LNCAP (cell line): ENCODE results near the gene WASF2.

Source experiments
- TF ChIP-seq, protein P1 (sequence below): fragments of 450-650 bp; IDR thresholded peaks from 2 replicates; pipeline ENCODE4 v1.5.1; 2017; ENCODE audit warnings: mild to moderate bottlenecking

WASF2 gene

DNA sequence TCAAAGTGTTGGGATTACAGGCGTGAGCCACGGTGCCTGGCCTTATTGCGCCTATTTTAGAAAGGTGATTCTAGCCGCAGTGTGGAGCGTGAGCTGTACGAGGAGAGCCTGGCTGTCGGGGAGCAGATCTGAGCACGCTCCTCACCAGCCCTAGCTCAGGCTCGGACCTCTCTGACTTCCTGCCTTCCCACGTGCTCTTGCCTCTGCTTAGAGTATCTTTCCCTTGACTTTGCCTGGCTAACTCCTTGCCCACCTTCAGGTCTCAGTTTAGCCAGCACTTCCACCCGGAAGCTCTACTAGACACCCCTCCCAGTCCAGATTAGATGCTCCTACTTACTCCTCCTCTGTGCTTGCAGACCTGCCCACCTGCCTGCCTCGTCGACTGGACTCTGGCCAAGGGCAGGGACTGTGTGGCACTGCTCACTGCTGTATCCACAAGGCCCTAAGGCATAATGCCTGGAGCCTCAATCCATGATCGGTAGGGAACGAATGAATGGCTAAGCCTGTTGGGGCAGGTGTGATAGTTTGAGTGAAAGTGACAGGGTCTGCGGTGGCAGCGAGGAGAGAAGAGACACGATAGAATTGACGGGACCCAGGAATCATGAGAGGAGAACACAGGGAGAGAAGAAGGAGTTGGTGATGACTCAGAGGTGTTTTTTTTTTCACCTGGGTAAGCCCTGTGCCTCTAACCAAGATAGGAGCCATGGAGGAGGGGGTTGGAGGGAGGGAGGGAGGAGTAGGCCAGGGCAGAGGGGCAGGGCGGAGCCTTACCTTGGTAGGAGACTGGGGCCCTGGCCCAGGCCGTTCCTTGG is 28.1 kb upstream of the WASF2 start:
- TF ChIP-seq, protein P1, sequence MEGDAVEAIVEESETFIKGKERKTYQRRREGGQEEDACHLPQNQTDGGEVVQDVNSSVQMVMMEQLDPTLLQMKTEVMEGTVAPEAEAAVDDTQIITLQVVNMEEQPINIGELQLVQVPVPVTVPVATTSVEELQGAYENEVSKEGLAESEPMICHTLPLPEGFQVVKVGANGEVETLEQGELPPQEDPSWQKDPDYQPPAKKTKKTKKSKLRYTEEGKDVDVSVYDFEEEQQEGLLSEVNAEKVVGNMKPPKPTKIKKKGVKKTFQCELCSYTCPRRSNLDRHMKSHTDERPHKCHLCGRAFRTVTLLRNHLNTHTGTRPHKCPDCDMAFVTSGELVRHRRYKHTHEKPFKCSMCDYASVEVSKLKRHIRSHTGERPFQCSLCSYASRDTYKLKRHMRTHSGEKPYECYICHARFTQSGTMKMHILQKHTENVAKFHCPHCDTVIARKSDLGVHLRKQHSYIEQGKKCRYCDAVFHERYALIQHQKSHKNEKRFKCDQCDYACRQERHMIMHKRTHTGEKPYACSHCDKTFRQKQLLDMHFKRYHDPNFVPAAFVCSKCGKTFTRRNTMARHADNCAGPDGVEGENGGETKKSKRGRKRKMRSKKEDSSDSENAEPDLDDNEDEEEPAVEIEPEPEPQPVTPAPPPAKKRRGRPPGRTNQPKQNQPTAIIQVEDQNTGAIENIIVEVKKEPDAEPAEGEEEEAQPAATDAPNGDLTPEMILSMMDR = no peak

- TF ChIP-seq, protein P1 = no peak
Observed at GRCh38 chr1:27517301-27517700, 27.3 kb upstream of the WASF2 start.

DNA sequence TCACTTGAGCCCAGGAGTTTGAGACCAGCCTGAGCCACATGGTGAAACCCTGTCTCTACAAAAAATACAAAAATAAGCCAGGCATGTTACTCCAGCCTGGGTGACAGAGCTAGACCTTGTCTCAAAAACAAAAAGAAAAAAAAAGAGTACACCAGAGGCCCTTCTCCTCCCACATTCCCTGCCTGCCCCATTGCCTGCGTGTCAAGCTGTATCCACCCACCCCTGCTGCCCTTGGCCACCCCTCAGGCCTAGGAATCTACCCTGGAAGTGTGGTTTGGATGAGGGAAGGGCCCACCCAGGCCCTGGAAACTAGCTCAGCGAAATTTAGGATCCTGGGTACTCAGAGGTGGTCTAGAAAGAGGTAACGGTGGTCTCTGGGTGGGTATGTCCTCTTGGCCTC is 25.7 kb upstream of the WASF2 start:
- TF ChIP-seq, protein P1 = no peak

GRCh38 chr1:27513958-27514357 is 24.0 kb upstream of the WASF2 start:
- TF ChIP-seq, protein P1 = no peak

DNA sequence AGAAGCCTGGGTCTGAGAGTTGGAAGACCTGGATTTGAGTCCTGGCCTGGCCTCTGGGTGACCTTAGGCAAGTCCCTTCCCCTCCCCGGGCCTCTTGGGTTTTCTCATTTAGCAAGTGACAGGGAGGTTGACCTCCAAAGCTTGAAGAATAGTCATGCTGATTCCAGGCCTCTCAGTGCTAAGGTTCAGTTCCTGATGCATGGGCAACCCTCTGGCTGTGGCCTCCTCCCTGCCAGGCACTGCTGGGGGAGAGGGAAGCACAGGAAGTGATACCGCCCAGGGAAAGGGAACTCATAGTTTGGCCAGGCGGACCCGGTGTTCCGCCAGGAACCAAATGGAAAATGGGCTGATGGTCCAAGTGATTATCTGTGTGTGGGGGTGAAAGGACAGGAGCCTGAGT is 23.6 kb upstream of the WASF2 start:
- TF ChIP-seq, protein P1 = no peak

- TF ChIP-seq, protein P1 = no peak
Observed at GRCh38 chr1:27509127-27510080, 19.4 kb upstream of the WASF2 start.

DNA sequence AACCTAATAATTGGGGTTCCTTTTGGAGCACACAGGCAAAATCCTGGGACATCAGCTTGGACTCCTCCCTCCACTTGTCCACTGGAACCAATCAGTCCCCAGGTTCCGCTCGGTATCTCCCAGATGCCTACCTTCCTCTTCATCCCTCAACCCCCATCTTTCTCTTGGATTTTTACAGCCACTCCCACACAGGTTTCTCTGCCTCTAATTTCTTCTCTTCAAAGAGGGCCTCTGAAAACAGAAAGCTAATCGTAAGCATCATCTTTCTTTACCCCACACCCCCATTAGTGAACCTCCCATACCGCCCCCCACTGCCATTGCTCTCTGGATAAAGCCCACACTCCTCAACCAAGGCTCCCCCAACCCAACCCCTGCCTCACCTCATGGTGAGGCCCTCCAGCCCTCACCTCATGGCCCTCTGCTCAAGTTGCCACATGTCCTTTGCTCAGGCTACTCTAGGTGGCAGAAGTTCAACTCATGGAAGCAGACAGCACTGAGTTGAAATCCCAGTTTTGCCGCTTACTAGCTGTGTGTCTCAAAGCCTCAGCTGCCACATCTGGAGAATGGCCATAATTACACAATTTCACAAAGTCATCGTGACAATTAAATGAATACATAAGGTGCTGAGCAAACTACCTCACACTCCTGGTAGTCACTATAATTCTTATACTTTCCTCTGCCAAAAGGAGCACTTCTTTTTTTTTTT is 18.1 kb upstream of the WASF2 start:
- TF ChIP-seq, protein P1 = peak; percentile 20; the same call in 1 of the 2 replicates
